ENCODE measurements around the gene SWAP70. TPM values are rescaled to one million over a fixed set of nuclear protein-coding genes. Genes with fewer than 3 reads are reported as not detected.
A peak's percentile ranks its signal among the peaks of the same experiment; 100 is the strongest.

The SWAP70 gene
- total and polyA plus RNA-seq, 10 donors: 34.9 to 130 (median 108) TPM

DNA sequence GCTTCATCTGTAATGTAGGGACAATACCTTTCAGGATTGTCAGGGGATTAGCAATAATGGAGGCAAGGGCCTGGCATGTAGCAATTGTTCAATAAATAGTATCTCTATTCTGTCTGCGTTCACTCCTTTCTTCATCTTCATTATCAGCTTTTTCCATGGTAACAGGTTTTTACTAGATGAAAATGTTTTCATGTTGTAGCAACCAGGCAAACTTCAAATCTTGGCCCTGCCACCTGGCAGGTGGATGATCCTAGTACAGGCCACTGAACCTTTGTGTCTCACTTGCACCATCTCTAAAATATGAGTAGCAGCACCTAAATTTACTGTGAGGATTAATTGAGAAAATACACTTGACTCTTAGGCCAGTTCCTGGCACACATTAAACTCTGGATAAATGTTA lies 83.4 kb downstream of the SWAP70 start:
- intact Hi-C loops (cut with DNase I; ENCODE audit: low total_unique reads): loop anchor here (5.0 kb wide), 1 partner anchor 135 kb away; no protein-coding TSS in a partner anchor
- H3K4me1 ChIP-seq: peaks cover 36 to 82% (median 48%) of the 10 kb centered on the region in 6 donors
- no peak for DNase-seq
- no peaks in the 10 kb centered on the region for H3K9me3 ChIP-seq
- no peak overlapping the region for H3K4me3 ChIP-seq
- TF ChIP-seq, protein P1, sequence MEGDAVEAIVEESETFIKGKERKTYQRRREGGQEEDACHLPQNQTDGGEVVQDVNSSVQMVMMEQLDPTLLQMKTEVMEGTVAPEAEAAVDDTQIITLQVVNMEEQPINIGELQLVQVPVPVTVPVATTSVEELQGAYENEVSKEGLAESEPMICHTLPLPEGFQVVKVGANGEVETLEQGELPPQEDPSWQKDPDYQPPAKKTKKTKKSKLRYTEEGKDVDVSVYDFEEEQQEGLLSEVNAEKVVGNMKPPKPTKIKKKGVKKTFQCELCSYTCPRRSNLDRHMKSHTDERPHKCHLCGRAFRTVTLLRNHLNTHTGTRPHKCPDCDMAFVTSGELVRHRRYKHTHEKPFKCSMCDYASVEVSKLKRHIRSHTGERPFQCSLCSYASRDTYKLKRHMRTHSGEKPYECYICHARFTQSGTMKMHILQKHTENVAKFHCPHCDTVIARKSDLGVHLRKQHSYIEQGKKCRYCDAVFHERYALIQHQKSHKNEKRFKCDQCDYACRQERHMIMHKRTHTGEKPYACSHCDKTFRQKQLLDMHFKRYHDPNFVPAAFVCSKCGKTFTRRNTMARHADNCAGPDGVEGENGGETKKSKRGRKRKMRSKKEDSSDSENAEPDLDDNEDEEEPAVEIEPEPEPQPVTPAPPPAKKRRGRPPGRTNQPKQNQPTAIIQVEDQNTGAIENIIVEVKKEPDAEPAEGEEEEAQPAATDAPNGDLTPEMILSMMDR (IDR thresholded peaks at IDR 0.05 in 8 of 11, conservative IDR thresholded peaks at IDR 0.05 in 3 of 11): no peak
- TF ChIP-seq POLR2AphosphoS5 (IDR thresholded peaks at IDR 0.05) (no peak), POLR2A (IDR thresholded peaks at IDR 0.05) (no peak)
- peak overlapping the region in 7 of 8 donors; percentile 3 to 81 (median 72) for H3K27ac ChIP-seq
- WGBS, 5 donors: 72 to 88% (median 83%) methylated on average over 1 of the region's 1 CpG
- peaks cover 0 to 87% (median 26%) of the 10 kb centered on the region in 6 donors for H3K36me3 ChIP-seq
- H3K27me3 ChIP-seq (replicated peaks in 1 of 7): no peaks in the 10 kb centered on the region

DNA sequence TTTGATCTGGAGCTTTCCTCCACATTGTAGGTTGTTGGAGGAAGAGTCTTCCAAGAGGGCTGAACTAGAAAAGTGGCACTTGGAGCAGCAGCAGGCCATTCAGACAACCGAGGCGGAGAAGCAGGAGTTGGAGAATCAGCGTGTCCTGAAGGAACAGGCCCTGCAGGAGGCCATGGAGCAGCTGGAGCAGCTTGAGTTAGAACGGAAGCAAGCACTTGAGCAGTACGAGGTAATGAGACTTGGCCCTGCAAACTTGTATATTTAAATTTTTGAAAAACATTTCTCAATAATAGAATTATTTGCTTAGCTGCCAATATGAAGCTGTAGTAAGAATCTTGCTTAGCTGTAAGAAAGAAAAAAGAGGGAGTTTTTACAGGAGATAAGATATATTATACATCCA lies 84.0 kb downstream of the SWAP70 start:
- no peak for DNase-seq
- Histone ChIP-seq H3K27me3 (replicated peaks in 1 of 7) (no peaks in the 10 kb centered on the region), H3K4me1 (peaks cover 36 to 85% (median 48%) of the 10 kb centered on the region in 6 donors), H3K4me3 (no peak overlapping the region), H3K36me3 (peaks cover 0 to 85% (median 26%) of the 10 kb centered on the region in 6 donors), H3K9me3 (no peaks in the 10 kb centered on the region), H3K27ac (peak overlapping the region in 7 of 8 donors; percentile 3 to 81 (median 72))
- intact Hi-C loops (cut with DNase I; ENCODE audit: low total_unique reads): loop anchor here (5.0 kb wide), 1 partner anchor 136 kb away; no protein-coding TSS in a partner anchor
- TF ChIP-seq, protein P1 (IDR thresholded peaks at IDR 0.05 in 8 of 11, conservative IDR thresholded peaks at IDR 0.05 in 3 of 11): peak in 1 of 11 experiments; percentile 9
- no peak for TF ChIP-seq POLR2AphosphoS5 (IDR thresholded peaks at IDR 0.05)
- WGBS, 5 donors: 49 to 80% (median 66%) methylated on average over 5 of the region's 5 CpGs

DNA sequence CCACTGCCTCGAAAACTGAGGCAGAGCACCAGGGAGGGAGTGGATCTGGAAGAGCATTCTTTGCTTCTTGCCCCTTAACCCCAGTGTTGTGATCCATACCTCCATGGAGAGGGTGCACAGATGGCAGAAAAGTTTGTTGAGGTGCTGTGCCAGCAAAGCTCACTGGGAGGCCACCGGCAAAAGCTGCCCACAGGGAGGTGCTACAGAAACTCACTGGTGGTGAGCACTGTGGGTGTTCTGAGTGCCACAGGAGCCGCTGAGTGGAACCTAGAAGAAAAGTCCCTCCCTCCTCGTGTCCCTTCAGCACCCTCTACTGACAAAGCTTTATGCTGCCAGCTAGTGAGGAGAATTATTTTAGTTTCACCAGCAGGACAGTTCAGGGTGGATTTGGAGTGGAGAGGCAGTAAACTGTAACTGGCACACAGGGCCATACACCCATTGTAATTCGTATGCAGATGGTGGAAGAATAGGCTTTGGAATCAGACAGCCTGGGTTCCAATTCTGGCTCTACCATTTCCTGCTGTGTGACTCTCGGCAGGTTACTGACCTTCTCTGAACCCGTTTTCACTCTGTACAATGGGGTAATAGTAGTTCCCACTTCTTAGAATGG lies 84.6 kb downstream of the SWAP70 start:
- Histone ChIP-seq H3K4me3 (no peak overlapping the region), H3K36me3 (peaks cover 0 to 85% (median 26%) of the 10 kb centered on the region in 6 donors), H3K27ac (peak overlapping the region in 7 of 8 donors; percentile 54 to 81 (median 72)), H3K27me3 (replicated peaks in 1 of 7) (no peaks in the 10 kb centered on the region), H3K9me3 (no peaks in the 10 kb centered on the region), H3K4me1 (peaks cover 36 to 89% (median 48%) of the 10 kb centered on the region in 6 donors)
- WGBS, 5 donors: 40 to 50% (median 43%) methylated on average over 7 of the region's 7 CpGs
- intact Hi-C loops (cut with DNase I; ENCODE audit: low total_unique reads): loop anchor here (5.0 kb wide), 1 partner anchor 136 kb away; no protein-coding TSS in a partner anchor
- TF ChIP-seq POLR2A (IDR thresholded peaks at IDR 0.05) (no peak), POLR2AphosphoS5 (IDR thresholded peaks at IDR 0.05) (peak in 2 of 3 donors; percentile 60 to 66)
- TF ChIP-seq, protein P1 (IDR thresholded peaks at IDR 0.05 in 8 of 11, conservative IDR thresholded peaks at IDR 0.05 in 3 of 11): peak; percentile 43 to 87 (median 65)
- DNase-seq: no peak

DNA sequence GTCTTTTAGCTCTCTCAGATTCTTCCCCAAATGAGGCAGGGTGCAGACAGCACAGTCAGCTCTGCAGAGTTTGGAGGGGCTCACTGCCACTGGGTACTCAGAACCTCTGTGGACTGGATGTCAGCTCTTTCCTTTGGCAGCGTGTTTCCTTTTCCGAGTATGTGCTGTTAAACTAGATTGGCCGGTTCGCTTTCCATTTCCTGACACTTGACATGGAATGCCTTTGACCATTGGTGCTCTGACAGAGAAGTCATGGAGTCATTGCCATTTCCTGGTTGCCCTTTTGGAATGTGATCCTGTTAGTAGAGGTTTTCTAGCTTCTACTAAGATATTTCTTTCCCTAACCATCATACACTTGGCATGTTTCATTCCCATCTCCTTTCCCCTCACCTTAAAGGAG lies 86.7 kb downstream of the SWAP70 start:
- TF ChIP-seq, protein P1 (IDR thresholded peaks at IDR 0.05 in 8 of 11, conservative IDR thresholded peaks at IDR 0.05 in 3 of 11): no peak
- TF ChIP-seq POLR2AphosphoS5 (IDR thresholded peaks at IDR 0.05): peak in 1 of 3 donors; percentile 52
- Histone ChIP-seq H3K27me3 (replicated peaks in 1 of 7) (no peaks in the 10 kb centered on the region), H3K4me3 (no peak overlapping the region), H3K36me3 (peaks cover 0 to 71% (median 26%) of the 10 kb centered on the region in 6 donors), H3K27ac (peak overlapping the region in 5 of 8 donors; percentile 24 to 51 (median 31)), H3K4me1 (peaks cover 34 to 93% (median 56%) of the 10 kb centered on the region in 6 donors), H3K9me3 (no peaks in the 10 kb centered on the region)
- WGBS, 5 donors: 60 to 92% (median 74%) methylated on average over 4 of the region's 4 CpGs
- DNase-seq: no peak
- intact Hi-C loops (cut with DNase I; ENCODE audit: low total_unique reads): loop anchor here (10.0 kb wide), 1 partner anchor 224 kb away; no protein-coding TSS in a partner anchor

Measured in spleen (tissue), 11 donors.